ENCODE data around the gene CLIC3. TPM values are rescaled to one million over a fixed set of nuclear protein-coding genes. Genes with fewer than 3 reads are reported as not detected.

CLIC3 gene
- total RNA-seq, 1 experiment from 2014 or later, result not detected

DNA sequence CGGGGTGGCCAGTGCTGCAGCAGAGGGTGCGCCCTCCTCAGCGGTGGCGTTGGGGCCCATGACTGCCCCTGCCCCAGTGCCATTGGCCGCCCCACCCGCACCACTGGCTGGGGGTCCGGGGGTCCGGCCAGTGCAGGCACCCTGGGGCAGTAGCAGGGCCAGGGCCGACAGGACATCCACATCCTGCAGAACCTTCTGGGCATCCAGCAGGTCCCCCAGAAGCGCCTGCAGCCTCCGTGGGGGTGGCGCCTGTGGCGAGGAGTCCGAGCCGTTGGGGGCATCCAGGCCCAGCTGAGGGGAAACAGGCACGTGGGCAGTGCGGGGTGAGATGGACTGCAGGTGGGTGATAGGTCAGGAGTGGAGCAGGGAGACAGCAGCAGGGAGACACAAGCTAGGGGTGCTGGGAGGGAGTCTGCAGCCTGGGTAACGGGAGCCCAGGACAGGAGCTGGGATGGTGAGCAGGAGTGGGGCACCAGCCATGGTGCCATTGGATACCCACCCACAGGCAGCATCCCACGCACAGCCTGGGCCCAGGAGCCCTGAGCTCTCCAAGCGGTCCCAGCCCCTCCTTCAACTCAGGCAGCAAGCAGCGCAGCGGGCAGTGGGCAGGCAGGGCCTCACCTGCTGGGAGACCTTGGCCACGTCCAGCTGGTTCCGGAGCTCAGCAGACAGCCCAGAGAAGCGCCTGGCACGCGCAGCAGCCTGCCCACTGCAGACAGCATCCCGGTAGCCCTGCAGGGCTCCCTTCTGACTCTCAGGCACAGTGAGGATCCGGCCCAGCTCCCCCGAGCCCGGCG lies 24.6 kb upstream of the CLIC3 start:
- in situ Hi-C loops (cut with HindIII; ENCODE audit: low pct_unique_long_range_greater_than_20kb, low sequenced_read_pairs), result no loop called here
- no peak for DNase-seq (ENCODE audit: low read depth)

DNA sequence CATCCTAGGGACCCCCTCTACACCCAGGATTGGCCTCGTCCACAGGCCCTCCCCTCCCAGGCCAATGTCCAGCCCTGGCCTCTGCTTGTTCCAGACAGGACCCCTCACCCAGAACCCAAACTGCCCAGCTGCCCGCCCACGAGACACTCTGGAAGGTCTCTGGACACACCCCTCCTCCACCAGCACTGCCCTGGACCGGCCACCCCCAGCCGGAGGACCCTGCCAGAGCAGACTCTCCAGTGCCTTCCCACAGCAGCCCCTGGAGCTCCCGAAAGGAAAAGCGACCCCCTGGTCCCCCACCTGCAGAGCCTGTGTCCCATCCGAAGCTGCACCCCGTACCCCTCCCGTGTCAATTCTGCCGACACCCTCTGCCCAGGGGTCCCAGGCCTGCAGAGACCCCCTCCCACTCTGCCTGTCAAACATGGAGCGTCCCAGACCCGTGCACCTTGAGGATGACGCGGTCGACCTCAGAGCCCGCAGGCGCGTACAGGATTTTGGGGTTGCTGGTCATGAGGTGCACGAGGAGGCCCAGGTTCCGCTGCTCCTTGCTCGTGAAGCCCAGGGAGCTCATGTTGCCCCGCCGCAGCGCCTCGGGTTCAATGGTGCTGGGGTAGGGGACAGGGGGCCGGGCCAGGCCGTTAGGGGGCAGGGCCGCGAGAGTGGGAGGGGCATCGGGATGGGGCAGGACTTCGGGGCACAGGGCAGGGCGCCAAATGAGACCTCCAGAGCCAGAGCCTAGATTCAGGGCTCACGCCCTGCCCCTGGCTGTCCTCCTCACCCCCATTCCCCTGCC lies 23.7 kb upstream of the CLIC3 start:
- DNase-seq (ENCODE audit: low read depth), result no peak
- in situ Hi-C loops (cut with HindIII; ENCODE audit: low pct_unique_long_range_greater_than_20kb, low sequenced_read_pairs), result no loop called here

DNA sequence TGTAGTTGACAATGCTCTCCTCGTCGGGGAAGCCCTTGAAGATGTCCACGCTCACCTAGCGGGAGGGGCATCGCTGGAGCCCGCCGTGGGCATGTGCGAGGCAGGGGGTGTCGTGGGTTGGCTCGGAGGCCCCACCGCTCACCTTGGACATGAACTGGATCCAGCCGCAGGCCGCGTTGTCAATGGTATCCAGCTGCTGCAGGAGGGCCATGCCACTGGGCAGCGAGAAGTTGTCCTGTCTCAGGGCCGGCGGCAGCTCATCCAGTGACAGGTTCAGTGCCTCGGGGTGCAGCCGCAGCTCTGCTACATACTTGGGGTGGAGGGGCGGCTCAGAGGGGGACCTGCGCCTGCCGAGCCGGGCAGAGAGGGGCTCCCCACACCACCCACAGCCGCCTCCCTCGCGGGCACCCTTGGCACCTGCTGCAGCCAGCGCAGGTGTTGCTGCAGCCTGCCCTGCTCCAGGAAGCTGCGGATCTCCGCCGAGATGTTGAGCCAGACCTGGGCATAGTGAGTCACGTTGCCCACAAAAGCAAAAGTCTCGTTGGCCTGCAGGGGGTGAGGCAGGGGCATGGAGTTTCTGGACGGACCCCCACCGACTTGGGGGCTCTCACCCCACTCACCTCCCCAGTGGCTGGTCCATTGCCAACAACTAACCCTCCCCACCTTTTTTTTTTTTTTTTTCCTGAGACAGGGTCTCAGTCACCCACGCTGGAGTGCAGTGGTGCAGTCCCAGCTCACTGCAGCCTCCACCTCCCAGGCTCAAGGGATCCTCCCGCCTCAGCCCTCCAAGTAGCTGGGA lies 22.6 kb upstream of the CLIC3 start:
- no peak for DNase-seq (ENCODE audit: low read depth)

DNA sequence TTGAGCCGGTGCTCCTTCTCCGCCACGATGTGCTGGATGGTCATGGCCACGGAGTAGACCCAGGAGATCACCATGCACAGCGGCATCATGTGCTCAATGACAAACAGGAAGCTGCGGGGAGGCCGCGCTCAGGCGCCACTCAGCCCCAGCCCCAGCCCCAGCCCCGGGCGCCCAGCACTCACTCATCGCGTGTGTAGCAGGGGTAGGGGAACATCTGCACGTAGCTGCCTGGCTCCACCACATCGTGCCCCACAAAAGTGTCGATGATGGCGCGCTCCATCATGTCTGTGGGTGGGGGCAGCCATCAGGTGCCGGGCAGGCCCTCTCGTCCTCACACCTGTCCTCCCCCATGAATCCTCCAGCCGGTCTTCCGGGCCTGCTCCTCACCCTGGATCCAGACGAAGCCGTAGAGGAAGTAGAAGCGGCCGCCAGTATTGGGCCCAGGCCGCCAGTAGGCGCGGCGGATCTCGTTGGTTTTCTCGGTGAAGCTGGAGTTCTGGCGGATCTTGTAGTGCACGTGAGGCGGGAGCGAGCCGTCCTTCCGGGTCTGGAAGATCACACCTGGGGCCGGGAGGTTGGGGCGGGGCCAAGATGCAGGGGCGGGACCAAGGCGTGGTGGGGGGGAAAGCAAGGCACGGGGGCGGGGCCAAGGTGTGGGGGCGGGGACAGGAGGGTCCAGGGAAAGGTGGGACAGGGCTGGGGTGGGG lies 21.6 kb upstream of the CLIC3 start:
- in situ Hi-C loops (cut with HindIII; ENCODE audit: low pct_unique_long_range_greater_than_20kb, low sequenced_read_pairs), result no loop called here
- no peak for DNase-seq (ENCODE audit: low read depth)

More for the DNA sequence above, 22.6 kb upstream of the CLIC3 start:
- in situ Hi-C loops (cut with HindIII; ENCODE audit: low pct_unique_long_range_greater_than_20kb, low sequenced_read_pairs), result no loop called here

DNA sequence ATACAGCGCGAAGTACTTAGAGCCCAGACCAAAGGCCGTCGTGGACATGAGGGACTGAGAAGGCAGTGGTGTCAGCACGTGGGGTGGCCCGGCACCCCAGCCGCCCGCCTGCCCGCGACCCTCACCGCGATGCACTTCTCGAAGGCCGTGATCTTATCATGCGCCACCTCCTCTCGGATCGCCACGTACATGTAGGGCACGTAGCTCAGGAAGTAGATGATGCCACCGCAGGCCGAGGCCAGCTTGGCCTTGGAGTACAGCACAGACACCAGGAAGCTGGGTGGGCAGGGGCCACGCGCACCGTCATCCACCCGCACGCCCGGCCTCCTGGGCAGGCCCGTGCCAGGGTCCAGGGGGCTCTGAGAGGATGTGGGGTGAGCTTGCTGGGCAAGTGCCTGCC lies 20.7 kb upstream of the CLIC3 start:
- in situ Hi-C loops (cut with HindIII; ENCODE audit: low pct_unique_long_range_greater_than_20kb, low sequenced_read_pairs), result no loop called here

DNA sequence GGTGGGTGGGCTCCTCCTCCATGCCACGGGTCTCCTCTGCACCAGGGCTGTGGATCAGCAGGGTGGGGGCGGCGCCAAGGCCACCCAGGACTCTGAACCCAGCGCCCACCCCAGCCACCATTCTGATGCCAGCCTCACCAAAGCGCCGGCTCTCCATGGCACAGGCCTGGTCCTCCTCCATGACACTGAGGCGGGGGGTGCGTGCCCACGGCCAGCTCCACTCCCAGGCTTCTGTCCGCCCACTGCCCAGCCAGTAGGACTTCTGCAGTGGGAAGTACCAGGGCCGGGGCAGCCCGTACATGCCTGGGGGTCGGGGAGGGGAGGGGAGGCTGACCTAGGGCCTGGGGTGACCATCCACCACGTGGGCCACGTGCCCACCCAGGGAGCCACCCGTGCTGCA lies 20.1 kb upstream of the CLIC3 start:
- in situ Hi-C loops (cut with HindIII; ENCODE audit: low pct_unique_long_range_greater_than_20kb, low sequenced_read_pairs), result no loop called here
- DNase-seq (ENCODE audit: low read depth), result no peak

More for the DNA sequence above, 20.7 kb upstream of the CLIC3 start:
- no peak for DNase-seq (ENCODE audit: low read depth)

DNA sequence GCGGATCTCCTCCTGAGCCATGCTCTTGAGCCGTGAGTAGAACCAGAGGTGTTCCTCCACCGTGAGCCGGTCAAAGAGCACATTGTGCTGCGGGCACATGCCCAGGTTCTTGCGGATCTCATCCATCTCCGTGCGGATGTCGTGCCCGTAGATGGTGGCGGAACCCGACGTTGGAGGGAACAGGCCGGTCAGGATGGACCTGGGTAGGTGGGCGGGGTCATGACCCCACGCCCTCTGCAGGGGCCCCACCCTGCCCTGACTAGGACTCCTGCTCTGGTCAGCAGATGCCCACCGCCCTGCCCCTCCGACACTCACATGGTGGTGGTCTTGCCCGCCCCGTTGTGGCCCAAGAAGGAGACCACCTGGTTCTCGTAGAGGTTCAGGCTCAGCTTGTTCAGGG lies 19.6 kb upstream of the CLIC3 start:
- in situ Hi-C loops (cut with HindIII; ENCODE audit: low pct_unique_long_range_greater_than_20kb, low sequenced_read_pairs), result no loop called here
- DNase-seq (ENCODE audit: low read depth), result no peak

DNA sequence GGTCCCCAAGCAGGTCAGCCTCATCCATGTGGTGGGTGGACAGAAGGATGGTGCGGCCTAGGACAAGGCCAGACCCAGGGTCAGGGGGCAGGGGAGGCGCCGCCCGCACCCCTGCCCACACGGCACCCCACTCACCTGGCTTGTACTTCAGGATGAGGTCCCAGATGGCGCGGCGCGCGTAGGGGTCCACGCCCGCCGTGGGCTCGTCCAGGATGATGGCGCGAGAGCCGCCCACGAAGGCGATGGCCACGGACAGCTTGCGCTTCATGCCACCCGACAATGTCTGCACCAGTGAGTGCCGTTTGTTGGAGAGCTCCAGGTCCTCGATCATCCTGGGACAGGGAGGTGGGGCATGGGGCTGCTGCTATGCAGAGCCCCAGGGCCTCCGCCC lies 19.2 kb upstream of the CLIC3 start:
- DNase-seq (ENCODE audit: low read depth), result no peak
- in situ Hi-C loops (cut with HindIII; ENCODE audit: low pct_unique_long_range_greater_than_20kb, low sequenced_read_pairs), result no loop called here

DNA sequence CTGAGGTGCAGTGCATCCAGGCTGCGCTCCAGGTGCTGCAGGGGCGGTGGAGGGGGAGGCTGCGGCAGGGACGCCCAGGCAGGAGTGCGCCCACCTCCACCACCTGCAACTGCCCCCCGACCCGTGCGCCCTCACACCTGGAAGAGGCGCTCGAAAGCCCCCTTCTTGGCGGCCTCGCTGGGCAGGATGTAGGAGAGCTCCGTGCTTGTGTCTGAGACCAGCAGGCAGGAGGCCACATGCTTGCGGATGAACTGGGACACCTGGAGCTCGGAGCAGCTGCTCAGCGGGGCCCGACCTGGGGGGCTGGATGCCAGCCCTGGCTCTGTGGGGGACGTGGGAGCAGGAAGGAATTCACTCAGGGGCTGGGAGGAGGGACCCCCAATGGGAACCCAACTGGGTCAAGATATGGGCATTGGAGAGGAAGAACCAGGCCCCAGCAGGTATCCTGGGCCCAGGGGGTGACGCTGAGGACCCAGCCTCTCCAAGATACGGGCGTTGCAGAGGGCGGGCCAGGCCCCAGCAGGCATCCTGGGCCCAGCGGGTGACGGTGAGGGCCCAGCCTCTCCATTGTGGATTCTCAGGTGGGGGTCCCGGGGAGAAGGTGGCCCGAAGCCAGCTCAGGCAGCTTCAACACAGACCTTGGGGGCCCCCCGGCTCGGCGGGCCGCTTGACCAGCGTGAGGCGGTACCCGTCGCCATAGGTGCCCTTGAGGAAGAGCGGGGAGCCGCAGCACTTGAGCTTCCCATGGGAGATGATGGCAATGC lies 18.6 kb upstream of the CLIC3 start:
- no peak for DNase-seq (ENCODE audit: low read depth)
- in situ Hi-C loops (cut with HindIII; ENCODE audit: low pct_unique_long_range_greater_than_20kb, low sequenced_read_pairs), result no loop called here

DNA sequence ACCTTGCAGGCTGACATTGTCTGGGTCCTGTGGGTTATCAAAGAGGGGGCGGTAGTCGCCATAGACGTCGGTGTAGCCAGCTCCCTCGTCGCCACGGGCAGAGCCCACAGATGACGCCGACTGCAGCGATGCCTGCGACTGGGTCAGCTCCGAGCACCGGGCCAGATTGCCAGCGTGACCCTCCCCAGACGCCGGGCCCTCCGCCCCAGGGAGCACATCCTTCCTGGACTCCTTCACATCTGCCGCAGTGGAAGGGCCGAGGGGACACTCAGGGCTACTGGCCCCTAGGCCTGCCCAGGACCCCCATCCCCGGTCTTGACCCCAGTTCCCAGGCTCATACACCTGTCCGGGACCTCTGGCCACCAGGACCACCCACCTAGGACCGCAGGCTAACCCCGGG lies 17.8 kb upstream of the CLIC3 start:
- in situ Hi-C loops (cut with HindIII; ENCODE audit: low pct_unique_long_range_greater_than_20kb, low sequenced_read_pairs), result no loop called here
- no peak for DNase-seq (ENCODE audit: low read depth)

DNA sequence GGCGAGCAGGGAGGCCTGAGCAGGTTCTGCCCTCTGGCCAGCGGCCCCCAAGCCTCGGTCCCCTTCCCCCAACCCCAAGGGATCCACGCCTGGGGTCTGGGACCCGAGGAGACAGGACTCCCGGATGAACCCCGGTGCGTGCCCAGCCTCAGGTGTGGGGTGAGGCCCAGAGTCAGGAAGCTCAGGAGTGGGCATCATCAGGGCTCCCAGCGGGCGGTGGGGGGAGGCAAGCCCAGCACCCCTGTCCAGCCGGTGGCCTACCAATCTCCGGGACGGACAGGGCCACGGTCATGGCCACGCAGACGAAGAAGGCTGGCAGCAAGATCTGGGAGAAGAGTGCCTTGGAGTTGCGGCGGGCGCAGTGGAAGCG lies 17.2 kb upstream of the CLIC3 start:
- in situ Hi-C loops (cut with HindIII; ENCODE audit: low pct_unique_long_range_greater_than_20kb, low sequenced_read_pairs), result no loop called here
- no peak for DNase-seq (ENCODE audit: low read depth)

DNA sequence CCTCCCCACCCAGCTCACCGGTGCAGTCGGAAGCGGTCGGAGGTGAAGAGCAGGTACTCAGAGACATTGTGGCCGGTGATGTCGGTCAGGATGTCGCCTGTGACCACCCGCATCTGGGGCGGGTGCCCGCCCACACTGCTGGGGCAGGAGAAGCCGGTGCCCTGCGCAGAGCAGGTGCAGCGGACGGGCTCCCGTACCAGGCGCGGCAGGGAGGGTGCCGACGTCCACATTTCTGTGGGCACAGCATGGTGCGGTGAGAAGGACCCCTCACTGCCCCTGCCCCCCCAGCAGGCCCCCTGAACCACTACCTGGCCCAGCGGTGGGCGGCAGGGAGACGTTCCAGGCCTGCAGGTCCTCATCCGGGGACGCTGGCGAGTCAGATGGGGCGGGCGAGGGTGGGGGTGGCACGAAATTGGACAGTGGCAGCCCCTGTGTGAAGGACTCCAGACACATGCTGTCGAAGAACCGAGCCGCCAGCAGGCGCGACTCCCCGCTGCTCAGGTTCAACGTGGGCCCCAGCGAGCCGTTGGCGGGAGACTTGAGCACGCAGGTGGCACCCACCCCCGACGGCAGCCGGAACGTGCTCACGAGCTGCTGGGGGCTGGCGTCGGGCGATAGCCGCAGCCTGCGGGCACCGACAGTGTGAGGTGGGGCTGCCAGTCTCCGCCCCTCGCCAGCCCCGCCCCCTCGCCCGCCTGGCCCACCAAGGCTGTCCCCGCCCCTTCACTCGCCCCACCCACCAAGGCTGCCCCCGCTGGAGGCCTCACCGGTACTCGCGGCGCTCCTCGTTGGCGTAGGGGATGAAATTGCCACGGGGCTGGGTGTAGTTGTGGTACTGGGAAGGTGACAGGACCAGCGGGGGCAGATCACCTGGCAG lies 16.6 kb upstream of the CLIC3 start:
- no peak for DNase-seq (ENCODE audit: low read depth)
- in situ Hi-C loops (cut with HindIII; ENCODE audit: low pct_unique_long_range_greater_than_20kb, low sequenced_read_pairs), result no loop called here

DNA sequence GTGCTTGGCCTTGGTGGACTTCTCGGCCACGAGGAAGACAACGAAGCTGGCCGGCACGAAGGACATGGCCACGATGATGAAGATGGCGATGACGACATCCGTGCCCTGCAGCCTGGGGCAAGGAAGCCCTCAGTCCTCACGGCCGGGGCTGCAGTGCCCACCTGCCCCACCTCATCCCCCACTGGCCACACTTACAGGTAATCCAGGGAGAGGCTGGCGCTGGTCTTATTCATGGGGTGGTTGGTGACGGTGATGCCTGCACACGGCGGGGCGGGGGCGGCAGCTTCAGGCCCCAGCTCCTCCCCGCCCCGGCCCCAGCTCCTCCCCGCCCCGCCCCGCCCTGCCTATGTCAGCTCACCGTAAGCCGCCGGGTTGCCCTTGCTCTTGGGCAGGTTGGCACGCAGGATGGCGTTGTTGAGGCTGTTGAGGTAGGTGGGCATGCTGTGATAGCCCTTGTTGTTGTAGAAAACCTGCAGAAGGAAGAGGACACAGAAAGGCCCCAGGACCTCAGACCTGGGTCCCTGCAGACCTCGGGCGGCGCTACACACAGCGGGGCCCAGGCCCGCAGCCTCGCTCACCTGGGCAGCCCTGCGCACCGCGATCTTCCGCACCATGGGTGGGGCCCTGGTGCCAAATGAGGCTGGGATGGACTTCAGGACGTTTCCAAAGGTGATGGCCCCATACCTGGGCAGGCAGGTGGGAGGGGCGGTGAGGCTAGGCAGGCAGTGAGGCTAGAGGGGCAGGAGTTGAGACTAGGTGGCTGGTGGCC lies 15.7 kb upstream of the CLIC3 start:
- DNase-seq (ENCODE audit: low read depth), result no peak
- in situ Hi-C loops (cut with HindIII; ENCODE audit: low pct_unique_long_range_greater_than_20kb, low sequenced_read_pairs), result no loop called here

DNA sequence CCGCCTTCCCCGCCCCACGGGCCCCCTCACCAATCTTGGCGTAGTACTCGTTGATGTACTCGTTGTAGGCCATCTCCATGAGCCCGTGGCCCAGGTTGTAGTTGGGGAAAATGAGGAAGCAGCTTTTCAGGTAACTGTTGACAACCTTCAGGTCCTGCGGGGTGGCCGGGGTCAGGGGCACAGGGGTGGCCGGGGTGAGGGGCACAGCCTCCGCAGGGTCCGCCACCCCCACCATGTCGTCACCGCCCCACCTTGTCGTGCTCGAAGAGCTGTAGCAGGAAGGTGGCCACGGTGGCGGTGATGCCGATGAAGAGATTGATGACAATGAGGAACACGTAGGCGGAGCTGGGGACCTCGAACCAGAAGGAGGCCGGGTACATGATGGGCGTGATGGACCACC lies 14.8 kb upstream of the CLIC3 start:
- in situ Hi-C loops (cut with HindIII; ENCODE audit: low pct_unique_long_range_greater_than_20kb, low sequenced_read_pairs), result no loop called here
- DNase-seq (ENCODE audit: low read depth), result no peak

DNA sequence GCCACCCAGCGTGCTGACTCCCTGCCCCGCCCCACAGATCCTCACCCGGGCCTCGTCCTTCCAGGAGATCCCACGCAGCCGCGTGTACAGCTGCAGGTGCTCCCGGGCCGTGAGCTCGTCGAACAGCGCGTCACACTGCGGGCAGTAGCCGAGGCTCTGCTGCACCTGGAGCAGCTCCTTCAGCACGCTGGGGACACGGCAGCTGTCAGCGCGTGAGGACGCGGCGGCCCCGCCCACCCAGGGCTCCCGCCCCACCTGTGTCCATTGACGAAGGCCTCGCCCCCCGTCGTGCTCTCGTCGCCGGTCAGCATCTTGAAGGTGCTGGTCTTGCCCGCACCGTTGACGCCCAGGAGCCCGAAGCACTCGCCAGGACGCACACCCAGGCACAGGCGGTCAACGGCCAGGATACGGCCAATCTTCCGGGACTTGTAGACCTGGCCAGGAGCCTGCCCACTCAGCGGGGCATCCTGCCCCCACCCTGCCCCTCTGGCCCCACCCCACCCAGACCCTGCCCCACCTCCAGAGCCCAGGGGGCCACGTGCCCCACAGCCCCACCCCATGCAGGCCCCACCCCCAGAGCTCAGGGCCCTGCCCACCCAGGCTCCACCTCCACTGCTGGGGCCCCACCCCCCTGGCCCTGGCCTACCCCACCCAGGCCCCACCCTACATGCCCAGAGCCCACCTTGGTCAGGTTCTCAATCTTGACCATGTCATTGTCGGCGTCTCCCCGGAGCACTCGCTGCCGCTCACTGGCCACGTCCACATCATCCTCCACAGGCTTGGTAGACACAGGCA lies 13.8 kb upstream of the CLIC3 start:
- no peak for DNase-seq (ENCODE audit: low read depth)
- in situ Hi-C loops (cut with HindIII; ENCODE audit: low pct_unique_long_range_greater_than_20kb, low sequenced_read_pairs), result no loop called here

DNA sequence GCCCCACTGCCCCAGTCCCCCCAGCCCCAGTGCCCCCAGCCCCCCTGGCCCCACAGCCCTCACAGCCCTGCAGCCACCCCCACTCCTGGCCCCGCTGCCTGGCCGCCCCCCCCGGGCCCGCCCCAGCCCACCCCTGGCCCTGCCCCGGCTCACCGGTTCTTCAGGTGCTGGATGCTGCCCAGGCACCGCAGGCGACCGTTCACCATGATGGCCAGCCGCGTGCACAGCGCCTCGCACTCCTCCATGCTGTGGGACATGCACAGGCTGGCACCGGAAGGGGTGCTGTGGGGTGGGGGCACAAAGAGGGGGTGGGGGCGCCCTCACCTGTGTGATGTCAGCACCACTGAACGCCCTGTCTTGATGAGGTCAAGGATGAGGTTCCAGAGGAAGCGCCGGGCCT lies 12.8 kb upstream of the CLIC3 start:
- in situ Hi-C loops (cut with HindIII; ENCODE audit: low pct_unique_long_range_greater_than_20kb, low sequenced_read_pairs), result no loop called here

More for the DNA sequence above, 12.8 kb upstream of the CLIC3 start:
- DNase-seq (ENCODE audit: low read depth), result no peak

Data from Caki2 (cell line).